GM12891 (cell line): ENCODE data around the gene CHRNA3.

Experiments used
- DNase-seq: peaks from one replicate; pipeline ENCODE4 v3.0.0; 2011; ENCODE audit warnings: low spot score; ENCODE audit not compliant: insufficient read length
- FAIRE-seq: peaks from 2 replicates; lab custom pipeline; 2011; peaks lifted over from hg19 to GRCh38; lab: Jason Lieb, UNC
- PAX5 ChIP-seq: IDR thresholded peaks from 2 replicates; pipeline ENCODE4 v1.6.1; 2011; ENCODE audit warnings: low read length, moderate library complexity, mild to moderate bottlenecking; ENCODE audit not compliant: insufficient read depth, severe bottlenecking
- POLR2A ChIP-seq: IDR thresholded peaks from 2 replicates; pipeline ENCODE4 v1.6.1; 2011; ENCODE audit warnings: low read depth, low read length, control low read depth
- POLR2AphosphoS5 ChIP-seq: IDR thresholded peaks from 2 replicates; pipeline ENCODE4 v1.6.1; 2011; ENCODE audit warnings: low read depth, low read length, control low read depth
- POU2F2 ChIP-seq: IDR thresholded peaks from 2 replicates; pipeline ENCODE4 v1.6.1; 2011; ENCODE audit warnings: low read depth, mild to moderate bottlenecking, control low read depth, low read length, moderate library complexity
- SPI1 ChIP-seq: IDR thresholded peaks from 2 replicates; pipeline ENCODE4 v1.6.1; 2011; ENCODE audit warnings: low read depth, low read length, control low read depth
- TAF1 ChIP-seq: IDR thresholded peaks from 2 replicates; pipeline ENCODE4 v1.6.1; 2011; ENCODE audit warnings: low read depth, low read length, control low read depth

Gene CHRNA3

DNA sequence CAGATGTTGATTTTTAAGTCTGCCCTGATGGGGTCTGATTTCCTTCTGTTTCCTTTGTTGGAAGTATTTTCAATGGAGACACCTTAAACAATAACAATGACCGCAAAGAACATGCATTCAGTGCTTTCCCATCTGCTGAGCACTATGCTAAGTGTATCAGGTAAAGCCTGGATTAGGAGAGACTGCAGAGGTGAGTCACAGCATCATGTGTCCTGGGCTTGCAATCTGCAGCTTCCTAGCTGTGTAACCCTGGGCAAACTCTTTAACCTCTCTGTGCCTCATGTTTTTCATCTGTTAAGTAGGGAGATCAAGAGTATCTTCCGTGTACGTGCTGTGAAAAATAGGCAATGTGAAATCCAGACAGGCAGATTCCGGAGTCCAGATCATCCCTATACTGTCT, 33.5 kb upstream of the CHRNA3 start:
- no peak for FAIRE-seq

DNA sequence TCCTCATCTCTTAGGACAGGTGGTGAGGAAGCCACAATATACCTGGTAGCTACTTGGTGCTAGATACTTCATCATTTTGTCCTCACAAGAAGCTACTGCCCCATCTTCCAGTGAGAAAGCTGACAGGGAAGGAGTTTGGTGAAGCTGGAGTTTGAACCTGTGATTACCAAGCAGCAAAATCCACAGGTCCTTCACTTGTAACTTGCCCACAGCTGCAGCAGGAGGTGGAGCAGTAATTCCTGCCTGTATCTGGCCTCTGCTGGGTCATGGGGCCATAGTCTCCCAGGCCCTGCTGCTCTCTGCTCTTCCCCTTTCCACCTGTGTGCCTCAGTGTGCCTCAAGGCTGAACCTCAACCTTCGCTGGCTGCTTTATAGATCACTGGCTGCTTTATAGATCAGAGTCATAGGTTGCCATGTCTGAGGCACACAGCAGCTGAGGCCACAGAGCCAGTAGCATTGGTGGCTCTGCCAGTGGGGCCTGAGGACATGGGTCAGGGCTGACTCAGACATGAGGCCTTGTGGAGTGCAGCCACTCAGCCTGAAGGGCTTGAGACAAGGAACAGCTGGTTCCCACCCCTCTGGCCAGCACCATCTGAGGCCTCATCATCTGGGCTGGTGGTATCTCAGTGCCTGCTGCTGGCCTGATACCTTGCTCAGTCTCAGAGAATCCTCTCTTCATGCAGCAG, 31.3 kb upstream of the CHRNA3 start:
- no peak for FAIRE-seq
- TF ChIP-seq POLR2A (no peak), PAX5 (no peak), SPI1 (no peak), POLR2AphosphoS5 (no peak), POU2F2 (no peak), TAF1 (no peak)

More for the DNA sequence above, 33.5 kb upstream of the CHRNA3 start:
- no peak for DNase-seq
- TF ChIP-seq POLR2AphosphoS5: no peak
- TF ChIP-seq SPI1: no peak
- no peak for TF ChIP-seq POU2F2
- no peak for TF ChIP-seq PAX5
- no peak for TF ChIP-seq TAF1
- no peak for TF ChIP-seq POLR2A

DNA sequence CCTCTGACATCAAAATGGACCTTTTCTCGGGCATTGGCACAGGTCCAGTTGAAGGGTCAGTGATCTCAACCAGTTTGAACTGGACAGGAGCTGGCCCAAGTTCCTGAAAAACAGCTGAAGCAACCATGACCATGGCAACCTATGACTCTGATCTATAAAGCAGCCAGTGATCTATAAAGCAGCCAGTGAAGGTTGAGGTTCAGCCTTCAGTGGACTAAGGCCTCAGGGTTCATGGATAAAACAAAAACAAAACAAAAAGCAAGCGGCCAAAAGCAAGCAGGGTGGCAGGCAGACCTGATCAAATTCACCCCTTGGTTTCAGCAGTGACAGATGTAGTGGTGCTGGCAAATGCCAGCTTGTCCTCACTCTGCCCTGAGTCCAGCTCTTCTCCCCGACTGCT, 30.2 kb upstream of the CHRNA3 start:
- DNase-seq (no peak), FAIRE-seq (no peak)
- TF ChIP-seq POLR2AphosphoS5 (no peak), TAF1 (no peak), PAX5 (no peak), POLR2A (no peak), SPI1 (no peak), POU2F2 (no peak)

More for the DNA sequence above, 31.3 kb upstream of the CHRNA3 start:
- no peak for DNase-seq

DNA sequence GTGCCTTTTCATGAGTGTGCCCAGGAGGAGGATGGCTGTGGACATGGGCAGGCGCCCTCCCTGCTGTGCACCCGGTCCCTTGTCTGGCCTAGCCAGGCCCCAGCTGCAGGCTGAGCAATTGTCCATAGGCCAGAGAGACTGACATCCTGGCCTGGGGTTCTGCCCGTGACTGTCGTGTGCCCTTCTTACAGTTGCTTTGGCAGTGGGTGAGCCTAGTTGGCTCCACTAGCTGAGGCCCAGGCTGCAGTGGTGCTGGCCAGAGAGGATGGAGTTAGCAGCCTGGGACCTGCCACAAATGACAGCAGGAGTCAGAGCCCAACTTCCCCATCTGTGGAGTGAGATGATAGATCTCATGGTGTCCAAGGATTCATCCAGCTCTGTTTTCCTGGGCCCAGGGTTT, 29.2 kb upstream of the CHRNA3 start:
- FAIRE-seq (no peak), DNase-seq (no peak)
- TF ChIP-seq PAX5 (no peak), POLR2AphosphoS5 (no peak), TAF1 (no peak), SPI1 (no peak), POLR2A (no peak), POU2F2 (no peak)

DNA sequence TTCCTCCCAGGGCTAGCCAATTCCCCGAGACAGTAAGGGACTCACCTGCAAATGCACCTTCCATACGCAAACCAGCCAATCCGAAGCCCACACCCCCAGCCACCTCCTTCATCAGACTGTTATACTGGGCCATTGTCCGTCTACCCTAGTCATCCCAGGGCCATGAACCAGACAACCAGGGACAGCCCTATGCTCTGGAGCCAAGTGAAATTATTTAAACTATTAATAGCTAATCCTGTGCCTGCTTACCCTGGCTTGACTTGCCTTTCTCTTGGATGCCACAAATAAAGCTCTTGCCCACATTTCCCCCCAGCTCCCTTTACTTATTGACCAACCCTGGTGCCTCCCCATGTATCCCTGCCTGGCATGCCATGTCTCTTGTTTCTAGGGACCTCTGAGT, 24.2 kb upstream of the CHRNA3 start:
- no peak for TF ChIP-seq SPI1
- no peak for TF ChIP-seq PAX5
- TF ChIP-seq POU2F2: no peak
- no peak for DNase-seq
- no peak for FAIRE-seq

DNA sequence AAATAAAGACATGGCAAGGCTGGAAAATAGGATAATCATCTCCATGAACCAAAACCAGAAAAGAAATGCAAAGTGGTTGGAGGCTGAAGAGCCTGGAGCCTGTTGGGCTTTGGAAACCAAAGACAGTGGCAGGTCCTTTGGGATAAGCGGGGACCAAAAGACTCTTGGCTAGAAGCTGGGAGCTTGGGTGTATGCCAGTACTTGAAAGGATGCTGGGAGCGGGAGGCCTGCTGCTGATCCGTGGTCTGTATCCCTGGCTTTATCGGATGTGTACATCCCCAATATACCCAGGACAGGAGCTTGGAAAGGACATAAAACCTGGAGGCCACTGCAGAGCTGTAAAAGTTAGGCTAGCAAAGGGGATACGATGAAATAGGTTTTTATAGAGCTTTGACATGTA, 21.5 kb upstream of the CHRNA3 start:
- FAIRE-seq: no peak
- no peak for DNase-seq
- no peak for TF ChIP-seq POLR2A
- no peak for TF ChIP-seq SPI1
- no peak for TF ChIP-seq PAX5
- TF ChIP-seq TAF1: no peak
- no peak for TF ChIP-seq POLR2AphosphoS5
- TF ChIP-seq POU2F2: no peak

DNA sequence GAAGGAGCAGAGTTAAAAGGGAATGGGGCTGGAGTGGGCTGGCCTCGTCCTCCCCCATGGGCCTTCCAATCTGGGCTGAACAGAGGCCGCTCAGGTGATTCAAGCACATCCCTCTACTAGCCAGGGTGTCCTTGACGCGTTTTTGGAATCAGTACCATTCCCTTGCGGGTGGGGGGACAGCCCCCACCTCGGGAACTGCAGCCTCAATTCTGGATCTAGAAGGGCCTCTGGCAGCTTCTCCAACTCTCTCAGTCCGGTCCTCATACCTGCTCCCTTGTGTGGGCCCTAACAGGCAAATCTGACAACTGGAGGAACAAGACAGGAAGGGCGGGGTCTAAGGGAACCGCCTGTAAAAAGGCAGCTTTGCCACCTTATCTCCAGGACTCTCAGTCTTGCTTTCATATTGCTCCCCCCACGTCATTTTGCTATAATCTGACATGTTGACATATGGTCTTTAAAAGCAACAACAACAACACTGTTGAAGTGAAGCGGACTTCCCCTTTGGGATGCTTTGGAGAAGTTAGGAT, 21.0 kb upstream of the CHRNA3 start:
- DNase-seq (no peak), FAIRE-seq (no peak)
- no peak for TF ChIP-seq POLR2A
- no peak for TF ChIP-seq SPI1
- no peak for TF ChIP-seq TAF1
- no peak for TF ChIP-seq POU2F2
- no peak for TF ChIP-seq POLR2AphosphoS5
- TF ChIP-seq PAX5: no peak

DNA sequence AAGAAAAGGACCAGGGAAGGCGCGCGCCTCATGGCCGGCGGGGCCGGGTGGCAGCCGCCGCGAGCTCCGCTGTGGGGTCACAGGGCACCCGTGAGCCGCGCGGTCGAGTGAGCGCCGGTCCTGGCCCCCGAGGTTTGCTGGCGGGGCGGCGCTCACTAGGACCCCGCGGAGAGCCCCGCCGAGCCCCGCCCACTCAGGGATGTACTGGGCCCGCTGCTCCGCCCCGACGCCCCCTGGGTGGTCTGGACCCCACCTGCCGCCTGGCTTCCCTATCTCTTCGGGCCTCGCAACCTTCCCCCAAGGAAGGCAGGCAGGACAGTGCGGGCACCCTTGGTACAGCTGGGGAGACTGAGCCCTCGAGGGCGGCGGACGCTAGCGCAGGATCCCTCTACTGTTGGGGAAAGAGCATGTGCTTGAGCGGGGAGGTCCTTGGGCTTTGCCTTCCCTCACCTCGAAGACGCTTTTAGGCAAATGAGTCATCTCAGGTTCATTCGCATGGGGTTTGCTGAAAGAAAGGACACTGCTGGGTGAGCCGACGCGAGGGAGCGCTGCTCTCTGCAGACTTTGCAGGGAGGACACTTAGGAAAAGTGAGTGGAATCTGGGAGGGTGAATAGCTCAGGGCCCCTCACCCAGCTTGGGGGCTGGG, 20.4 kb upstream of the CHRNA3 start, which contains the start of gene CHRNB4:
Gene CHRNB4 (minus strand): TSS at position 109 of the 647 bp plus-strand sequence. CDS start 77 bp downstream, at position 32.
- no peak for FAIRE-seq
- TF ChIP-seq SPI1 (no peak), POU2F2 (no peak), POLR2A (no peak), POLR2AphosphoS5 (no peak), TAF1 (no peak), PAX5 (no peak)
- no peak for DNase-seq

DNA sequence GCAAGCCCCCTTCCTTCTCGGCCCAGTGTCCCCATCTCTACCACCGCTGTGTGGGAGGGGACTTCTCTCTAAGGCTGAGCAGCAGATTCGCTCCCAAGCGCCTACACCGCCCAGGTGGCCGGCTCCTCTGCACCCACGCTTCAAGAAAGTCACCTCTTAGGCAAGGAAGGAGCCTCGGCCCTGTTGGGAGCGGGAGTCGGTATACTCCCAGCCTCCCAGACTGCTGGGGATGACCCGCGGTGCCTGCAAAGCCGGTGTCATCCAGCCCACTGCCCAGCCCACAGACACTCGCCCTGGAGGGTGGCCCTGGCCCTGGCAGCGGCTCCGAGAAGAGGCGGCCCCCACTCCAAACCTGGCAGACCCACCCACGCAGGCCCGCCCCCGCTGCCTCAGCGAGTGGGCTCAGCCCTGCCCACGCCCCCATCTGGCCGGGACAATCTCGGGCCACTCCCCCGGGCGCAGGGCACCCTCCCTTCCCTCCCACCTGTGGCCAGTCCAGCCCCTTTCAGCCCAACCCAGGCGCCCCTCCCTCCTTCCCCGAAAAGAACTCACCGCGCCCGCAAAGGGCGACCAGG, 19.8 kb upstream of the CHRNA3 start:
- DNase-seq (no peak), FAIRE-seq (no peak)
- TF ChIP-seq POLR2AphosphoS5 (no peak), PAX5 (no peak), POU2F2 (no peak), POLR2A (no peak), TAF1 (no peak), SPI1 (no peak)
